ENCODE data around the gene DDX25. TPM values are rescaled to one million over a fixed set of nuclear protein-coding genes. Genes with fewer than 3 reads are reported as not detected.

The DDX25 gene
- total and polyA plus RNA-seq, 12 donors: 0.01 TPM; not detected in 11

- H3K27me3 ChIP-seq: no peaks in the 10 kb centered on the region
- intact Hi-C loops (cut with DNase I): loop anchor here in 7 of 10 donors (5.0 to 10.0 kb wide), 5 partner anchors 247 to 917 kb away; partner anchors contain the start of genes CHEK1 (in 3 of the 7), CCDC15 (in 1 of the 7) and EI24 (in 1 of the 7)
- H3K4me1 ChIP-seq: peaks cover 0 to 4% (median 0%) of the 10 kb centered on the region in 9 donors
- no peaks in the 10 kb centered on the region for H3K36me3 ChIP-seq
- peaks cover 0 to 8% (median 0%) of the 10 kb centered on the region in 11 donors for H3K9me3 ChIP-seq
- no peak overlapping the region for H3K4me3 ChIP-seq
- ATAC-seq: no peak
- H3K27ac ChIP-seq: no peak overlapping the region
- no peak for DNase-seq
- WGBS, 2 donors: 78% methylated on average over 10 of the region's 10 CpGs
- TF ChIP-seq CTCF (IDR thresholded peaks at IDR 0.05): peak in 7 of 9 donors; percentile 34 to 50 (median 45)
Measured at GRCh38 chr11:125871391-125872137, 32.7 kb upstream of the DDX25 start.

GRCh38 chr11:125872138-125872491, 32.2 kb upstream of the DDX25 start:
- ATAC-seq: no peak
- no peak for TF ChIP-seq CTCF (IDR thresholded peaks at IDR 0.05)
- H3K27ac ChIP-seq: no peak overlapping the region
- no peak for DNase-seq
- H3K4me1 ChIP-seq: peaks cover 0 to 4% (median 0%) of the 10 kb centered on the region in 9 donors
- peaks cover 0 to 8% (median 0%) of the 10 kb centered on the region in 11 donors for H3K9me3 ChIP-seq
- intact Hi-C loops (cut with DNase I): loop anchor here in 7 of 10 donors (5.0 to 10.0 kb wide), 5 partner anchors 247 to 917 kb away; partner anchors contain the start of genes CHEK1 (in 3 of the 7), CCDC15 (in 1 of the 7) and EI24 (in 1 of the 7)
- no peaks in the 10 kb centered on the region for H3K27me3 ChIP-seq
- no peaks in the 10 kb centered on the region for H3K36me3 ChIP-seq
- H3K4me3 ChIP-seq: no peak overlapping the region

- H3K4me1 ChIP-seq: peaks cover 0 to 4% (median 0%) of the 10 kb centered on the region in 9 donors
- H3K36me3 ChIP-seq: no peaks in the 10 kb centered on the region
- peak overlapping the region in 6 of 10 donors; percentile 12 to 42 (median 22) for H3K4me3 ChIP-seq
- 71 to 72% methylated on average over 20 of the region's 20 CpGs for WGBS, 2 donors
- ATAC-seq: peak in 5 of 8 donors; percentile 16 to 30 (median 22)
- H3K27me3 ChIP-seq: no peaks in the 10 kb centered on the region
- no peak for TF ChIP-seq CTCF (IDR thresholded peaks at IDR 0.05)
- intact Hi-C loops (cut with DNase I): loop anchor here in 7 of 10 donors (5.0 to 10.0 kb wide), 5 partner anchors 249 to 919 kb away; partner anchors contain the start of genes CHEK1 (in 3 of the 7), CCDC15 (in 1 of the 7) and EI24 (in 1 of the 7)
- no peak overlapping the region for H3K27ac ChIP-seq
- peaks cover 0 to 8% (median 0%) of the 10 kb centered on the region in 11 donors for H3K9me3 ChIP-seq
- no peak for DNase-seq
Measured at GRCh38 chr11:125873881-125874555, 30.3 kb upstream of the DDX25 start.

GRCh38 chr11:125874556-125875124, 29.7 kb upstream of the DDX25 start:
- WGBS, 2 donors: 11 to 12% methylated on average over 8 of the region's 8 CpGs
- peak; percentile 67 to 95 (median 92) for ATAC-seq
- Histone ChIP-seq H3K36me3 (no peaks in the 10 kb centered on the region), H3K4me1 (peaks cover 0 to 4% (median 0%) of the 10 kb centered on the region in 9 donors), H3K27me3 (no peaks in the 10 kb centered on the region), H3K27ac (no peak overlapping the region), H3K9me3 (peaks cover 0 to 8% (median 0%) of the 10 kb centered on the region in 11 donors), H3K4me3 (peak overlapping the region in 6 of 10 donors; percentile 12 to 42 (median 22))
- intact Hi-C loops (cut with DNase I): loop anchor here in 8 of 10 donors (5.0 to 10.0 kb wide), 6 partner anchors 247 to 920 kb away; partner anchors contain the start of genes CHEK1 (in 4 of the 8), CCDC15 (in 1 of the 8) and EI24 (in 1 of the 8)
- TF ChIP-seq CTCF (IDR thresholded peaks at IDR 0.05): peak; percentile 51 to 85 (median 75)
- peak in 1 of 2 donors; percentile 67 for DNase-seq

All from heart right ventricle (tissue), 16 donors.